GM23338 (cell line): Measurements from ENCODE around the gene FTCD.
A peak's percentile ranks its signal among the peaks of the same experiment; 100 is the strongest.

Source experiments
- EZH2 ChIP-seq: fragments of 200-600 bp; sonication (generic); IDR thresholded peaks from one replicate; pipeline ENCODE4 v1.8.0; 2017; ENCODE audit warnings: antibody characterized with exemption, mild to moderate bottlenecking, low read depth; ENCODE audit not compliant: unreplicated experiment
- EZH2phosphoT487 ChIP-seq: fragments of 200-600 bp; sonication (generic); IDR thresholded peaks from one replicate; pipeline ENCODE4 v1.8.1; 2018; ENCODE audit warnings: antibody characterized with exemption; ENCODE audit not compliant: unreplicated experiment
- POLR2AphosphoS5 ChIP-seq: IDR thresholded peaks from 2 replicates; pipeline ENCODE4 v1.6.1; 2016; ENCODE audit warnings: antibody characterized with exemption, low read depth
- TF ChIP-seq, protein P1 (sequence below), 2 experiments: fragments of 200-600 bp in 1 of 2; sonication (generic) in 1 of 2; conservative IDR thresholded peaks; 2 replicates each; pipeline versions ENCODE4 v1.5.1 to v1.6.1; 2016 to 2017; ENCODE audit warnings: antibody characterized with exemption in 2 of 2, low read depth in 2 of 2, mild to moderate bottlenecking in 2 of 2, moderate library complexity in 1 of 2
- TF ChIP-seq, protein P2 (sequence below): IDR thresholded peaks from one replicate; pipeline ENCODE4 v1.6.1; 2018; ENCODE audit warnings: antibody characterized with exemption; ENCODE audit not compliant: unreplicated experiment

DNA sequence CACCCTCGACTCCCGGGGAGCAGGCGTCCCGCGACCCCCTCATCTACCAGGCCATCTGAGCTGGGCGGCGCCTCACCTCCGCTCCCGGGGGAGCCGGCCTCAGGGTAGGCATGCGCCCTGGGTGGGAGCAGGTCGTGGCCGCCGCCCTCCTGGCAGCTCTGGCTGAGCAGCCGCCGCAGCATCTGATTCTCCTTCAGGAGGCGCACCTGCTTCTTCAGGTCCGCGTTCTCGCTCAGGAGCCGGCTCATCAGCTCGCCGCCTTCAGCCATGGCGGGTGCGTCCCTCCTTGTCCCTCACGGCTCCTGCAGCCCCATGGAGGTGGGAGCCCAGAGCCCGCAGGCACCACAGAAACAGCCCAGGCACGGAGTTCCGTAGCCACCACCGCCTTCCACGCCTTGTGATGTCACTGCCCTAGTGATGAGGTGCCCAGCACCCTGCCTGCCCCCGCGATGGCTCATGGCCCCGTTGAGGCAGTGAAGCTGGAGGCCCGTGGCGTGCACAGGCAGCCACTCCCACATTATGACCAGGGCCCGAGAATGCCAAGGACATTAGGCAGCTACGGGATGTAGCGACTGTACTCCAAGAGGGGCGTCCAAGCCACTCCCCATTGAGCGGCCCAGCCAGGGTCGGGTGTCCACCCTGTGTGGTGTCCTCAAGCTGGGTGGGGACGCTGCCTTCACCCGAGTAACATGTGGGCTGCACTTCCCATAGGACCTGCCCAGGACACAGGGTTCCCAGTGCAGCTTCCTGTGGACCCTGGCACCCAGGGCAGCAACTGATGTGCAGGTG is 27.4 kb upstream of the FTCD start:
- TF ChIP-seq, protein P1, sequence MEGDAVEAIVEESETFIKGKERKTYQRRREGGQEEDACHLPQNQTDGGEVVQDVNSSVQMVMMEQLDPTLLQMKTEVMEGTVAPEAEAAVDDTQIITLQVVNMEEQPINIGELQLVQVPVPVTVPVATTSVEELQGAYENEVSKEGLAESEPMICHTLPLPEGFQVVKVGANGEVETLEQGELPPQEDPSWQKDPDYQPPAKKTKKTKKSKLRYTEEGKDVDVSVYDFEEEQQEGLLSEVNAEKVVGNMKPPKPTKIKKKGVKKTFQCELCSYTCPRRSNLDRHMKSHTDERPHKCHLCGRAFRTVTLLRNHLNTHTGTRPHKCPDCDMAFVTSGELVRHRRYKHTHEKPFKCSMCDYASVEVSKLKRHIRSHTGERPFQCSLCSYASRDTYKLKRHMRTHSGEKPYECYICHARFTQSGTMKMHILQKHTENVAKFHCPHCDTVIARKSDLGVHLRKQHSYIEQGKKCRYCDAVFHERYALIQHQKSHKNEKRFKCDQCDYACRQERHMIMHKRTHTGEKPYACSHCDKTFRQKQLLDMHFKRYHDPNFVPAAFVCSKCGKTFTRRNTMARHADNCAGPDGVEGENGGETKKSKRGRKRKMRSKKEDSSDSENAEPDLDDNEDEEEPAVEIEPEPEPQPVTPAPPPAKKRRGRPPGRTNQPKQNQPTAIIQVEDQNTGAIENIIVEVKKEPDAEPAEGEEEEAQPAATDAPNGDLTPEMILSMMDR (conservative IDR thresholded peaks at IDR 0.05; ENCODE audit: low read depth in 2 of 2) = peak in 1 of 2 experiments; percentile 30; a peak in 2 of 4 replicates
- TF ChIP-seq EZH2 (no peak), POLR2AphosphoS5 (no peak), EZH2phosphoT487 (no peak)
- TF ChIP-seq, protein P2, sequence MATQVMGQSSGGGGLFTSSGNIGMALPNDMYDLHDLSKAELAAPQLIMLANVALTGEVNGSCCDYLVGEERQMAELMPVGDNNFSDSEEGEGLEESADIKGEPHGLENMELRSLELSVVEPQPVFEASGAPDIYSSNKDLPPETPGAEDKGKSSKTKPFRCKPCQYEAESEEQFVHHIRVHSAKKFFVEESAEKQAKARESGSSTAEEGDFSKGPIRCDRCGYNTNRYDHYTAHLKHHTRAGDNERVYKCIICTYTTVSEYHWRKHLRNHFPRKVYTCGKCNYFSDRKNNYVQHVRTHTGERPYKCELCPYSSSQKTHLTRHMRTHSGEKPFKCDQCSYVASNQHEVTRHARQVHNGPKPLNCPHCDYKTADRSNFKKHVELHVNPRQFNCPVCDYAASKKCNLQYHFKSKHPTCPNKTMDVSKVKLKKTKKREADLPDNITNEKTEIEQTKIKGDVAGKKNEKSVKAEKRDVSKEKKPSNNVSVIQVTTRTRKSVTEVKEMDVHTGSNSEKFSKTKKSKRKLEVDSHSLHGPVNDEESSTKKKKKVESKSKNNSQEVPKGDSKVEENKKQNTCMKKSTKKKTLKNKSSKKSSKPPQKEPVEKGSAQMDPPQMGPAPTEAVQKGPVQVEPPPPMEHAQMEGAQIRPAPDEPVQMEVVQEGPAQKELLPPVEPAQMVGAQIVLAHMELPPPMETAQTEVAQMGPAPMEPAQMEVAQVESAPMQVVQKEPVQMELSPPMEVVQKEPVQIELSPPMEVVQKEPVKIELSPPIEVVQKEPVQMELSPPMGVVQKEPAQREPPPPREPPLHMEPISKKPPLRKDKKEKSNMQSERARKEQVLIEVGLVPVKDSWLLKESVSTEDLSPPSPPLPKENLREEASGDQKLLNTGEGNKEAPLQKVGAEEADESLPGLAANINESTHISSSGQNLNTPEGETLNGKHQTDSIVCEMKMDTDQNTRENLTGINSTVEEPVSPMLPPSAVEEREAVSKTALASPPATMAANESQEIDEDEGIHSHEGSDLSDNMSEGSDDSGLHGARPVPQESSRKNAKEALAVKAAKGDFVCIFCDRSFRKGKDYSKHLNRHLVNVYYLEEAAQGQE = no peak
